Endometrial microvascular endothelial cells (primary cell): ENCODE measurements around the gene PTPRC. TPM values are rescaled to one million over a fixed set of nuclear protein-coding genes. Genes with fewer than 3 reads are reported as not detected.

Experiments
- in situ Hi-C: cut with HindIII; loops from 2 replicates; pipeline ENCODE4 v1.10.0; 2017; ENCODE audit warnings: low sequenced_read_pairs, low pct_unique_long_range_greater_than_20kb; ENCODE audit errors: inconsistent ontology term
- total RNA-seq: library from RNA; depleted of rRNA; stranded (reverse); fragments of >200 nt; gene quantifications from one replicate; pipeline ENCODE4 v1.2.3, GENCODE V29; 2015; ENCODE audit errors: inconsistent ontology term

PTPRC gene
- total RNA-seq, 1 donor from 2014 or later, result not detected

DNA sequence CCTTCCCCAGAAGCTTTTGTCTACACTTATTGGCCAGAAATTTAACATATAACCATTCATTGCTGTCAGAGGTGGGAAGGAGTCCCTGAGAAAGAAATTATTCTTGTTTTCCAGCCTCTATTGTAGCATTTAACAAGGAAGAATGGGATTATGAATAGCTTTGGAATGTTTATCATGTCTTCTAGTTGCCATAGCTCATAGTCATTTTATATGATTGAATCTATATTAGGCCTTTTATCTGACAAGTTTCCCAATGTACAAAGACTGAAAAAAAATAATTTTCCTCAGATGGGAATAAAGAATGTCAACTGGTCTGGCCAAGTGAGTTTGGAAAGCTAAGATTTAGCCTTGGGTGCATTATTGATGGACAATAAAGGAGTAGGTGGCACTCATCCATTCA lies 28.3 kb downstream of the PTPRC start:
- in situ Hi-C loops, result no loop called here

DNA sequence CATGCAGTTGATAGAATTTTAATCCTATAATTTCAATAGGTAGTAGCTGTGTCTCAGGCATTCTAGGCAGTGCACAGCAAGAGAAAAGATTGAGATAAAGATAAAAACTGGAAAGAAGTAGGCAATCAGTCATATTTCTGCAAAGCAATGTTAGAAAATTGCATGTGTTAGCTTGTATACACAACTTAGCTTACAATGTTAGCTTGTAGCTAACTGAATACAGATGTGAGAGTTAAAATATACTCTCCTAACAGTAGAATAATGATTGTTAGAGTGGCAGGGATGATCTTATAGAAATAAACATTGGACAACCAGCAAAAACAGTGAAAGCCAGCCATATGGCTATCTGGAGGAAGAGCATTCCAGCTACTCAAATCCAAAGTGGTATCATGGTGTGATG lies 29.0 kb downstream of the PTPRC start:
- in situ Hi-C loops, result no loop called here

DNA sequence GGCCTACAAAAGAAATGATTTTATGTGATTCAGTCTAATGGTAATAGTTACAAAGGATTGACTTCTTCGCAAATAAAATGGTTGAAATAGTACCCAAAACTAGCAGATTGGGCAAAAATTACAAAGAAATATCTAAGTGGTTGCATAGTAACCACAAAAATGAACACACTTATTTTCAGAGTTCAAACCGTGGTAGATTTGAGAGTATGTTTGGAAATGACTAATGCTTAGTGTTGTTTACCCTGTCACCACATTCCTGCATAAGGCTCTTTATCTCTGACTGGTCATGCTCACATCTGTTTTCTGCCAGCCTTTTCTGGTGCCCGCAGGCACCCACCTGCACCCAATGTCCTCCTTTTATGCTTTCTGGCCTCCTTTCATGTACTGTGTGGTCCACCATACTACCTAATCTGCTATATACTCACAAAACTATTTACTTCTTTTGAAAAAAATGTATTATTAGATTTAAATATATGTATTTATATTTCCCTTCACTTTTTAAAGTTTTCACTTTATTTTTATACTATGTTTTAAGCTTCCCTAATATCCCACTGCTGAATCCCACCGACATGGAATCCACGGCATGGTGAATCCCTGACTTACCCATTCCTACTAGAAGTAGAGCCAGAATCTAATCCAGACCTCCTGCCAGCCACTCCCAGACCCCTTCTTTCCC lies 30.3 kb downstream of the PTPRC start:
- in situ Hi-C loops, result no loop called here

DNA sequence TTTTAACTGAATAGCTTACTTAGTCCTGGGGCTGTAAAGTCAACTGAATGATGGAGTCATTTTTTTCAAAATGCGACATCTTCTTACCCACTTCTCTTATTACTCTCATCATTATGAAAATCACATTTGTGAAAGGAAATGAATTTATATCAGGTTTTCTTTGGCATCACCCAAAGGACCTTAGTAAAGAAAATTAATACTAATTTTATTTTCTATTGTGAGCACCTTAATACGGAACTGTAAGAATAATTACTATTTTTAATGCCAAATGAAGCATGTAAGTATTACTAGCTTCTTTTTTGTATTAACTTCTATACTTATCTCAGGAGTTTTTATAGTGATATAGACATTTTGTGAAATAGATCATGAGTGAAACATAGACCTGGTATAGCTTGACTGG lies 30.9 kb downstream of the PTPRC start:
- in situ Hi-C loops, result no loop called here

DNA sequence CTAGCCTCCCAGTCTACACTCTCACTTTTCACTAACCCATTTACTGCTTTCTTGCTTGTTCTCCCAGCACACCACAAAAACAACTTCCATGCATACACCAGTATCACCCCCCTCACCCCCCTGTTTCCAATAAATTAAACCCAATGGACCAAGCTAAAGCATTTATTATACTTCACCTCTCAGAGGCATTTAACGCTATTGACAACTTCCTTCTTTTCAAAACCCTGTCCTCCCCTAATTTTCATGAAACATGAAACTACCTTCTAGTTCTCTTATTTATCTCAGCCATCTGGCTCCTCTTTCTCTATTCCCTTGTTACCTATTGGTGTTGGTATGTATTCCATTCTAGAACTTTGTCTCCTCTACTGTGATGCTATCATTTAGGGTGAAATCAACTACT lies 32.3 kb downstream of the PTPRC start:
- in situ Hi-C loops, result no loop called here

DNA sequence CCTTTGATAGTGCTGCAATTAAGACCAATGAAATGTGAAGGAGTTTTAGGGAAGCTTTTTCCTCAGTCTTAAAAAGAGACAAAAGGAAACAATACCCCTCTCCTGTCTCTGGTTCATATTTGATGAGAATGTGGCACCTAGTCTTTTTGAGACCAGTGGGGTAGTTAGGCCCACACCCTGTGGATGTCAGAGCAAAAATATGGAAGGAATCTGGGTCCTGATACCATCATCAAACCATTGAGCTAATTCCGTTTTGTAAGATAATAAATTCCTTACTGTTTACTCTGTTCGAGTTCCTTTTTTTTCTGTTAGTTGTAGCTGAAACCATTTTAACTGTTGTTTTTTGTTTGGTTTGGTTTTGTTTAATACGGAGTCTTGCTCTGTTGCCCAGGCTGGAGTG lies 33.3 kb downstream of the PTPRC start:
- in situ Hi-C loops, result no loop called here

DNA sequence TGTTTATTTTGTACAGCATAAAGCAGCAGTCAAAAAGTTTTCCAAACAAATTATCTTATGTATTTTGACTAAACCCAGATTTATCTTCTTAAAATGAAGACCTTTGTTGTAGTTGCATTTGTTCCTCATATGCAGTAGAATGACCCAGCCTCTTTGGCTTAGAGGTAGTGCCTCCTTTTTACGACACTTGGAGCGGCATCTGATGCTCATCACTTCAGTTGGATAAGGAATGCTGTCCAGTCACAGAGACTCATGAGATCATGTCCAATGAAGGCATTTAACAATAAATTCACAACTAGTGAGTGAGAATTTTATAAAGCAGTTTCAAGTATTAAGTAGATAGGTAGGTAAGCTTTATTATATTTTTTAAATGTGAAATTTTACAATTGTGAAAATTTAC lies 35.2 kb downstream of the PTPRC start:
- in situ Hi-C loops, result no loop called here

DNA sequence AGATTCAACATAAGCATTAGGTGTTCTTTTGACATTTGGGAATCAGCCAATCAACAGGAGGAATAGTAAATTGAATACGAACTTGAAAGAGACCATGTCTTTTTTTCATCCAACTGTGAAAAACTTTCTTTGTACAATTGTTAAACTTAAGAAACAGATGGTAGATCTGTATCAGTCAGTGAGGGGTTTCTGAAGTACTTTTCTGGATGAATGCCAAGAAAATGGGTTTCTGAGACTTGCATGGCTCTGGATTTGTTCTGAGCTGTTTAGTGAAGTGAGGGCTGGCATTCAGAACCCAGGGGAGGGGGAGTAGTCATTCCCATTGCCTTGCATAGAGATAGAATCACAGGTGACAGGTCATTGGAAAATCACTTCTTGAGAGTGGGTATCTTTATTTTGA lies 37.4 kb downstream of the PTPRC start:
- in situ Hi-C loops, result no loop called here

DNA sequence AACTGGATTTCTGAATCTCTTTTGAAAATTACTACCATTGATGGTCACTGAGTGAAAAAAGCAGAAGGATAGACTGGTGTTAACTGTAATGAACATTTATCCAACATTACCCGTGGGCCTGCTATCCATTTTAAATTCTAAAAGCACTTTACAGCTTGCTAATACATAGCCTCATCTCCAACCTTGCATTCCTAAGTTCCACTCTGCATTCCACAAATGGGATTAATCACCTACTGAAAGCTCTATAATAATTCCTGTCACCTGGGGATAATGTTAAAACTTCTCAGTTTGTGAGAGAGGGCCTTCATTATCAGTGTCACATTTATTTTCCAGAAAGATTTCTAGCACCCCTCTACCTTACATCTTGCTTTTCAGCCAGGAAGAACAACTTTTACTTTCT lies 38.2 kb downstream of the PTPRC start:
- in situ Hi-C loops, result no loop called here

DNA sequence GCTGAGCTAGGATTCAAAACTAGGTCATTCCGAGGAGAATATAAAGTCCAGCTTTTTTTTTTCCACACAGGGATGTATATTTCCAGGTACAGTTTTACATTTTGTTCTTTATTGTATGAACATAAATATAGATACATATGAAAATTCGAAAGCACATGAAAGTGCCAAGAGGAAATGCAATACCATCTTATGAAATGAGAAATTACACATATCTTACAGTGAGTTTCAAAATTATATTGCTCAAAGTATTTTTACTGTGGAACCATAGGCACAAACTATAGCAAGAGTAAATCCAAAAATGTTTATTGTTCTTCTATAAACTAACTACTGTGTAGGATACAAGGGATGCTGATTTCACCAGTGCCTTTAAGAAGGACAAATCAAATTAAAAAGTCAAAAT lies 39.0 kb downstream of the PTPRC start:
- in situ Hi-C loops, result no loop called here

DNA sequence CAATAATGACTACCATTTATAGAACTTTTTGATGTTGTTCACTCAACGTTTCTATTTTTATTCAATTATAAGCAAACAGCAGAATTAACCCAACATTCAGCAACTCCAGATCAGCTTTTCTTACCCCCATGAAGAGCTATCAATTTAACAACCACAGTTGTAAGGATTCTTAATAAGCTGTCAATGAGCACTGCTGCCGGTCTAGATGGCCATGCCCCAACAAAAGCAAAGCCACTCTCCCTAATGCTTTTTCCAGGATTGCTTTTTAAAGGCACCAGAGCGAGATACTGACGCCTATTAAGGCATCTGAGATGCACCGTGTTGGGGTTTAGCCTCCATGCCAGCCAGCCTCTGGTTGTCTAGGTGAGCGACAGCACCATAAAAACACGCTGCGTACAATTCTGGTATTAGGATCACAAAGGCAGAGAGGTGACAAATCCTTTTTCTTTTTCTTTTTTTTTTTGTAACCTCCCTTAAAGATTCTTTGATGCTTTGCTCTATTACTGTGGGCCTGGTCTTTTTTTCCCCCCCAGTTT lies 39.5 kb downstream of the PTPRC start:
- in situ Hi-C loops, result no loop called here

DNA sequence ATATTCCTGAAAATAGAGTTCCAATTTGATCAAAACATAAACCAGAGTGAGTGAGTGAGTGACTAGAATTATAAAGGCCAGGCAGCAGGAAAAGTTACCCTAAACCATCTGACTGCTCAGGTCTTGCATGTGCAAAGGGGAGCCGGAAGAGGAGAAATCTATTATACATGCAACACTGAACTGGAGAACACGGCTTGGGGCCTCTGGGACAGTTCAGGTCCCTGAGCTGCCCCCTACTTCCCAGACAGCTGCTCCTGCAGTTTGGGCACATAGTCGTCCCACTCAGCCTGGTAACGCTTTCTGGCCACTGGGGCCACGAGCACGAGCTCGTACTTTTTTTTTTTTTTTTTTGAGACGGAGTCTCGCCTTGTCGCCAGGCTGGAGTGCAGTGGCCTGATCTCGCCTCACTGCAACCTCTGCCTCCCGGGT lies 40.1 kb downstream of the PTPRC start:
- in situ Hi-C loops, result no loop called here

DNA sequence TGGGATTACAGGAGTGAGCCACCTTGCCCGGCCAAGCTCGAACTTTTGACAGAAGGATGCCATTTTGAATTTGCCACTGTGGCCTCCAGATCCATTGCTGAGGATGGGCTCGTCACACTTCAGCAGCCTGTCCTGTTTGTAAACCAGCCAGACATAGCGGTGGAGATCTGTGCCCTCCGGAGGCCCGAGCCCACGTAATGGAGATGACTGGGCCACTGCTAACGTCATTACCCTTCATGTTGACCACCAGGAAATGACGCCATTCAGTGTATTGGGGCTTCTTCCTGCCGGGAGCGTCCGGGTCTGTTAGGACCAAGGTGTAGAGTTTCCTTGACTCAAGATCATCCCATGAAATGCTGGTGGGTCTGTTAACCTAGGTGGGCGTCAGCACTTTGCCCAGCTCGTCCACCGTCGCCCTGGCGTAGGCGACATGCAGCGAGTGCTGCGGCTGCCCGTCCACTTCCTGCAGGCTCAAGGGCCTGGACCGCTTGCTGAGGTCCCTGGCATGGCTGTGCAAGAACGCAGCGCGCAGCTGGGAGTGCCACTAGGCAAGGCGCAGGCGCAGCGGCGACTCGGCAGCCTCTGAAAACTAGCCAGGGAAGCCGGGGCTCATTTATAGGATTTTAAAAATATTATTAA lies 40.8 kb downstream of the PTPRC start:
- in situ Hi-C loops, result no loop called here

DNA sequence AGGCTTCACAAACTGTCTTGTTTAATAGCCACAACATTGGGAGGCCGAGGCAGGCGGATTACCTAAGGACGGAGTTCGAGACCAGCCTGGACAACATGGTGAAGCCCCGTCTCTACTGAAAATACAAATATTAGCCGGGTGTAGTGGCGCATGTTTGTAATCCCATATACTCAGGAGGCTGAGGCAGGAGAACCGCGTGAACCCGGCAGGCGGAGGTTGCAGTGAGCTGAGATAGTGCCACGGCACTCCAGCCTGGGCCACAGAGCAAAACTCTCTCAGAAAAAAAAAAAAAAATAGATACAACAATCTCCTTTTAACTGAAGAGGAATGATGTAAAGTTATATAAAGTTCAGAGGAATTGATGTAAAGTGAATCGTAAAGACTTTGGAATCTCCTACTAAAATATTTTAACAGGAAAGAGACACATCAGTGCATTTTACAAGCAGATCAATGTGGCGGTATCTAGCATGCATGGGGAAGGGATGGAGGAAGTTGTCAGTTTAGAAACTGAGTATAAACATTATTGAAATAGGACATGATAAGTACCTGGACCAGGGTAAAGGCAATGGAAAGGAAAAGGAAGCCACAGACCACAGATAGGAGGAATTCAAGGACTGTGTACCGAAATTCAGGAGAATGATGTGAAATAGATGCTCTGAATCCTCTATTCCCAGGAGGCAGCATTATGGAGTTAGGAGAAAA lies 41.5 kb downstream of the PTPRC start:
- in situ Hi-C loops, result no loop called here

DNA sequence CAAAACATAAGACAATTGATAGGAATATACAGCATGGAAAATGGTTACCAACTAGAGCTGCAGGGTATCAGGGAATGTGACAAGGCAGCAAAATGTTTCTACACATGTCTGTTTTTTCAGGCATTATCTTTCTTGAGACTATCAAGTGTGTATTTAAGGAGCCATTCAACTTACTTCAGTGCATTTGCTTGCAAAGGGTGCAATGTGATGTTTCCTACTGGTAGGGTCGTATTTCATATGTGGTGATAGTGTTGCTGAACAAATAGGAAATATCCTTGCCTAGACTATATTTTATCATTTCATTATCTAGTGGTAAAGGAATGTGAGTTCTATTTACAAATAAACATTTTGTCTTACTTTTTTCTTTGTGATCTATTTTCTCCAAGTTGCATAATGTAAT lies 42.4 kb downstream of the PTPRC start:
- in situ Hi-C loops, result no loop called here

DNA sequence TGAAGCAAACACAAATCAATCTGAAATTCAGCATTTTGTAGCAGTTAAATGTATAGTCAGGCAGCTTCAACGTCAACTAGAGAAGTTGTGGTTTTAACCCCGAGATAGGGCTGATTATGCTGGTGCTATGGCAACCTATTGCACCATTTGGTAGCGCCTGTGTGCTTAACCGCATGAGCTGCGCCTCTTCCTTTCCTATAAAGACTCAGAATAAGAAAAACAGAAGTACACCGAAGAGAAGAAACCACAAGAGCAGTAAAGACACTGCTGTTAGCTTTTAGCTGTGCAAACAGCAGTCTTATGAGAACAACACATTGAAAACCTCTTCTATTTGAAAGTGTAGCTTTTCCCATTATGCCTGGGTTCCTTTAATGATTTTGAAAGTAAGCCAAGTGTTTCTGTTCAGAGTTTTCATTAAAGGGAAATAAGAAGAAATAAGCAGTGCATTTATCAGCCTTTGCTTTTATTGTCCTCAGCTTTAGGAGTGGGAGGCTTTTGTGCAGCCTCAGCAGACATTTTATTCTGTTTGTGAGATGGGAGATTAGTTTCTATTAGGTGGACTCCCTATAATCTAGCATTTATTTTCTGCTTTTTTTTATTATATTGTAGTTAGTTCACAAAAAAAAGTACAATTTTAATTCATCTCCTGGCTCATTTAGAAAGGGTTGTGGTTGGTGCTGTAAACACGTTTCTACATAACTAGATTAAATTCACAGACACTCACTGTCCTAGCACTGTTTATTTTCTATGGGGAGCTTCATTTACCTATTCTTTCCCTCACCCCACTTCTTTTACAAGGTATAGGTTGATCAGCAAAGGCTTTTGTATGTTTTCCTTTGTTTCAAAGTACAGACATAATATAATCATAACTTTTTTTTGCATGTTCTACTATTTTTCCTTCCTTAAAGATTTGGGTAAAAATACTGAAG lies 43.3 kb downstream of the PTPRC start:
- in situ Hi-C loops, result no loop called here

DNA sequence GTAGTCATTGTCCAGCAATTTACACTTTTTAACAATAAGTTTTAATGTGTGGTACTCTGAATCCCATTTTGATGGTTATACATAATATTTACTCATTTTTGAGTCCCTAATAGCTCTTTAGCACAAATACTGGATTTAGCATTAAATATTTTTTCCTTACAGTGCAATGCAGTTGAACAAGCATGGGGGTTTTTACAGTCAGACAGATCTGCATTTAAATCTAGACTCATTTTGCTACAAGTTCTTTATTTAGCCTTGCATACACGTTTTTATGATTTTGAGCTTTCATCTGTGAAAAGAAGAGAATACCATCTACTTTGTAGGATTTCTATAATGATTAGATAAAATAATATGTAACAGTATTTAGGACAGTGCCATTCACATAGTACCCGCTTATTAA lies 44.0 kb downstream of the PTPRC start:
- in situ Hi-C loops, result no loop called here

DNA sequence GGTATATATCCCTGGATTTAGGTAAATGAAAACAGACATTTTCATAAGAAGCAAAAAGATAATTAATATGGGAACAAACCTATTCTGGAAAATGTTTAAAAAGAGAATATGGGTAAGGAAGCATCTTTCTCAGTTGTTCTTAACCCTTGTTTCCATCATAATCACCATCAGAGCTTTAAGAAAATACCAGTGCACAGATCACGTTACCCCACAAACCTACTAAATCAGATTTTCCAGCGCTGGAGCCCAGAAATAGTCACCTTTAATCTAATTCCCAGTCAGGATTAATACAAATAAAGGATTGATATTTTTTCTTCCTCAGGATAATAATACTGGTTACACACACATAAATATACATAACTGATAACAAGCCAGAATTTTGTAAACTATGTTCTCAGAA lies 44.6 kb downstream of the PTPRC start:
- in situ Hi-C loops, result no loop called here

DNA sequence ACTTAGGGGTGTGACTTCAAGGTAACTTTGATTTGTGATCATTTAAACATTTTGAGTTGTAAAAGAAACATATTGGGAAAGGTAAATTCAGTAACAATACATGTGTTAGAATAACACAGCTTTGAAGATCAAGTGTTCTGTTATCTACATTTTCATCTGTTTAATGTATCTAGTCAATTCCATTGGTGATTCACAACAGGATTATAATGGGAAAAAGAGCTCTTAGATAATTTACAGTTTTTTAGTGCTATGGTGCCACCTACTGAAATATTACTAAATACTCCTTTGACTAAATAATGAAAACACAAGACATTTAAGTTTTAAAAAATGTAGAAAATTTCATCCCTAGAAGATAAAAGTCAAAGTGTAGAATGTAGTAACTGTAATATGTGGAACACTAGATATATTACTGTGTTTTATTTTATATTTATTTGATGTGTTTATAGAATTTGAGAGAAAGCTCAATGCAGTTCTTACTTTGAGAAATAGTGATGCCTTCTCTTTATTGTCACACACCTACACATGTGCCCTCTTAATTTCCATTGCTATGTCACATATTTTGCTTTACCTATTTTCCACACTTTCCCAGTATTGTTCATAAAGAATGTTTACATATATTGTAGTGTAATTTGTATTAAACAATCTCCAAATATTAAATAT lies 47.4 kb downstream of the PTPRC start:
- in situ Hi-C loops, result no loop called here
